HG03280 (cell line): Measurements from ENCODE around the gene TRMT2B.
"Not testable (repeated sequence)": the region's sequence is repeated elsewhere in the genome, so short reads cannot be mapped to it uniquely, and the experiment has no call there.

ENCODE experiments used
- ATAC-seq: cut with Tn5 transposase; IDR thresholded peaks from one replicate; pipeline ENCODE4 v1.9.1; 2021; ENCODE audit warnings: mild to moderate bottlenecking, moderate library complexity; ENCODE audit not compliant: unreplicated experiment

TRMT2B gene, protein sequence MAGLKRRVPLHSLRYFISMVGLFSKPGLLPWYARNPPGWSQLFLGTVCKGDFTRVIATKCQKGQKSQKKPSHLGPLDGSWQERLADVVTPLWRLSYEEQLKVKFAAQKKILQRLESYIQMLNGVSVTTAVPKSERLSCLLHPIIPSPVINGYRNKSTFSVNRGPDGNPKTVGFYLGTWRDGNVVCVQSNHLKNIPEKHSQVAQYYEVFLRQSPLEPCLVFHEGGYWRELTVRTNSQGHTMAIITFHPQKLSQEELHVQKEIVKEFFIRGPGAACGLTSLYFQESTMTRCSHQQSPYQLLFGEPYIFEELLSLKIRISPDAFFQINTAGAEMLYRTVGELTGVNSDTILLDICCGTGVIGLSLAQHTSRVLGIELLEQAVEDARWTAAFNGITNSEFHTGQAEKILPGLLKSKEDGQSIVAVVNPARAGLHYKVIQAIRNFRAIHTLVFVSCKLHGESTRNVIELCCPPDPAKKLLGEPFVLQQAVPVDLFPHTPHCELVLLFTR

DNA sequence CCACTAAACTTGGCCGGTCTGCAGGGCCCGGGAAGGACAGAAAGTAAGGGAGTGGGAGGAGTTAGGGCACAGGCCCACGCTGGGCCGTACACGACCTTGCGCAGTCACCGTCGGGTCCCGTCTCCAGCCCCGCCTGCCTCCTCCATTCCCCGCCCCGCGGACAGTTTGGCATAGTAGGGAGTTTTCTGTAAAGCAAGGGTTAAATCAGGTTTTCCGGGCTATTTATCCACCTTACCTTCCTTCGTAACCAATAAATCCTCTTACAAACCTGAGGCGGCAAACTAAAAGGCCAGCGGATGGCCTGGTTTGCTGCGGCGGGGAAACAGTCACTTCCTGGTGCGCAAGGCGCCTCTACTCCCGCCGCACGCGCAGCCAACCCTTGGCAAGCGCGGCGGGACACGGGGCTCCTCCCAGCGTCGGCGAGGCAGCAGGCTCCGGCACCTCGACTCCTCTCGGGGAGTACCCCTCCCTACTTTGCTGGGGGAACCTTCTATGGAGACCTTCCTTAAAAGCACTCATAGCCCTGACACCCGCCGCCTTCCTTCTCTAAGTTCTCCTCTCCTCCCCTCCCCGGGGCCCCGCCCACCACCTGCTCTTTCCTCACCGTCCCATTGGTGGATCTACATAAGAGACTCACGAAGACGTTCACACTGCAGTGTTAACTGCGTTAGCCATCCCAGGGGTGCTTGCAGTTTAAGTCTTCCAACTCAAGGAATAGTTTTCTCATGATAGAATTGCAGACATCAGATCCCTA, at the start of gene TRMT2B:
Gene TRMT2B, minus strand, starts transcription at position 563 of the 754 bp plus-strand sequence. CDS start 9,822 bp downstream, outside the sequence.
- ATAC-seq, result peak; percentile 93

DNA sequence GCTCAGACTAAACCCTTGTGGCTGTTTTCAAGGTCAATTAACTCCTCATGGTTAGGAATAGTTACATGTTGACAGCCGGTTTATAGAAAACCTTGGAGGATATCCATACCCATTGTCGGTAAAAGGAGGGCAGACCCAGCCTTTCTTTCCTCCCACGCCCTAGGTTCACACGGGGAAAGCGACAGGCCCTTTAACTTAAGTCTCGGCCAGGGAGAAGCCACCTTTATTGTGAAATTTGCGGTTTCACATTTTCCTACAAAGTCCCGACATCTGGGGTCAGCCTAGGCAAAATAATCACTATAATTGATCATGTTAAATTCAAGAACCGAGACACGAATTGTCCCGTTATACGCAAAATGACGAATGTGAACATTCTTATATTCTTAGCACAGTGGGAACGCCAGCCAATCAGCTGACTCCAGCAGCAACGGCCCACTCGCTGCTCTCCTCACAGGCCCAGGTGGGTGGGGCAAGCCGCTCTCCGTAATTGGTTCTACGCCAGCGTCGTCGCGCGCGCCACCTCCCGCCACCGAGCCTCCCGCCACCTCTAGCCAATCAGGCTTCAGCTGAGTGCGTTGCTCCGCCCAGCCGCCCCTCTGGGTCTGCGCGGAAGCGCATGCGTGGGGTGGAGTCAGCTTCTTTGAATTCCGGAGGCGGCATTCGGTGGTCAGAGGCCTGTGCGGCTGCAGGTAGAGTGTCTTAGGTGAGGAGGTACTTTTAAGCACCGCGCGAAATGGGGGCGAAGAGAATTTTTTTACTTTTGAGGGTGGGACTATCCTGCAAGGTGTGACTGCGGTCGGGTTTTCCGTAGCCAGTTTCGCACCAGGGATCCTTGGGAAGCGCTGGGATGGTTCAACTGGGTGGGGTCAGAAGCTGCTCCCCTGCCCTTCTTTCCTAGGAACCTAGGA, 45.9 kb upstream of the TRMT2B start, which contains the start of gene CENPI:
Gene CENPI, plus strand, starts transcription at position 659 of the 908 bp plus-strand sequence. CDS start 2,867 bp downstream, outside the sequence.
- peak; percentile 100 for ATAC-seq

DNA sequence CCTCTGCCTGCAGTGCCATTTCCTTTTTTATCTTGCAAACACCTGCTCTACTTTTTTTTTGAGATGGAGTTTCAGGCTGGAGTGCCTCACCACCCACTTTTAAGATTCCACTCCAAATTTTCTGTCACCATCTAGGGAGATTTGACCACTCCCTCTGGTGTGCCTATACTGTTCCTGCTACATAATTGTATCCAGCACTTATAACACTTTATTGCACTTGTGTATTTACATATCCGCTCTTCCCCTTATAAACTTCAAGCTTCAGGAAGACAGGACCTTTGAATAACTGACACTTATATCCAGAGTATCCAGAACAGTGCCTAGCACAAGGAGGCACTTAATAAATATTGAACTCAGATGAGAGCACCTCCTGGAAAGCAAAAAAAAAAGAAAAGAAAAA, 39.9 kb upstream of the TRMT2B start:
- ATAC-seq, result no peak

DNA sequence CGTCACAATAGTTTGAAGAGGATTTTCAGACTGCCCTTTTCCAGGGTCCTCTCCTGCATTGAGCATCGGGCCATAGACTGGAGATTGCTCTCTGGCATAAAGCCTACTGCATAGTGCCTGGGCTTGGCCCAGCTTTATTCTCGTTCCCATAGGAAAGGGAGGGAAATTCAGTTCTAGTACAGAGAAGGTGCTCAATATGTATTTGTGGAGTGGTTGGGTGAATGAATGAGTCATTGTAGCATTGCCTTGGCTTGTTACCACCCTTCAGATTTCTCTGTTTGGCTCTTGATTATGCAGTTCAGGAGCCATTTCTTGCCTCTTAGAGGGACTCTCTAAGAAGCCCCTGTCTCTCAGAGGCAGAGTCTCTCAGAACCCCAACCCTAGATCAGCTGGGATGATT, 29.3 kb upstream of the TRMT2B start:
- no peak for ATAC-seq

DNA sequence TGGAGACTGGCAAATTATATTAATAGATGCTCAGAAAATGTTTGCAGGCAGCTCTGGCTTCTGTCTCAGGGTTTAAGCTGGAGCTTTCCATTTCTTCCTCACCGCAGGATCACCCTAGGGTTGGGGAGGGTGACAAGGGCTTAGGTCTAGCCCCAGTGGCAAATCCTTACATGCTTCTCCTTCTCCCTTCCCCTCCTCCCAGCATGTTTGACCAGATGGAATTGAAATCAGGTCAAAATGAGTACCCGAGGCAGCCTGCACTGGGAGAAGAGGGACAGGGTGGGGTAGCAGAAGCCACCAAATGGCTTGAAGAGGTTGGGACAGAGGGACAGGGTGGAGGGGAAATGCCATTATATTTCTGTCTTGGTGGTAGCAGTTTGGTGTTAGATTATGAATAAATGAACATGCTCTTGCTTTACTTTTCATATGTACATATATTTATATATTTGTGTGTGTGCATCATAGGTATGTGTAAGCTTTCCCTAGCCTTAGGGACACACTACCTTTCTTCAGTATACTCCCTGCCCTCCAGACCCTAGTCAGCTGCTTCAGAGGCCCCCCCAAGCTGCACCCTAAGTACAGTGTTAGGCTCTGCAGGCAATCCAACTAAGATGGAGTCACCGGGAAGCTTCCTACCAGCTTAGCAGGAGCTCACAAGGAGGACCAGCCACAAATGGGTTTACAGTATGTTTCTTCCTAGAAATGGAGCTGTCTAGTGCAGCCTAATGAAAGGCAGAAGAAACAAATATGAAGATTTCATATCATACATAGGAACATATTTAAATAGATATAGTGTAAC, 28.6 kb upstream of the TRMT2B start:
- no peak for ATAC-seq

DNA sequence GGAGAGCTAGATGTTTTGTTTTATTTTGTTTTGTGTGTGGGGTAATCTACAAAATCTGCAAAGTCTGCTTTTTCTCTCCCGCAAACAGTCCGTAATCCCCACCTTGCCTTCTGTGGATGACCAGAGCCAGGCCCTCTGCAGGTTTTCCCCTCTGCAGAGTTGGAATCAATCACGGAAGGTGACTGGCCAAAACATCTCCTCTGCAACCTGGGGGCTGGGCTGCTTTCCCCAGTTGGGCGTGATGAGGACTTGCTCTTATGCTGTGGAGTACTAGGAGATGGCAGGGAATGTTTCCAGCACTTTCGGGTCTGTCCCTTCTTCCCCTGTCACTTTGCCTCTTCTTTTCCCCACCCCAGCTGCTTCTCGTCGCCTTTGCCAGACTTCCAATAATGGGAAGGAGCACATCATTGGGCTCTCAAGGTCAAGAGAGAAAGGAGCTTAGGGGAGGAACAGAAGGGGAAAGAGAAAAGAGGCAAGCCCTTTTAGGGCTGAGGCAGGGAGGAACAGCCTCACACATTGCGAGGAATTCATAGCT, 27.9 kb upstream of the TRMT2B start:
- ATAC-seq, result no peak

DNA sequence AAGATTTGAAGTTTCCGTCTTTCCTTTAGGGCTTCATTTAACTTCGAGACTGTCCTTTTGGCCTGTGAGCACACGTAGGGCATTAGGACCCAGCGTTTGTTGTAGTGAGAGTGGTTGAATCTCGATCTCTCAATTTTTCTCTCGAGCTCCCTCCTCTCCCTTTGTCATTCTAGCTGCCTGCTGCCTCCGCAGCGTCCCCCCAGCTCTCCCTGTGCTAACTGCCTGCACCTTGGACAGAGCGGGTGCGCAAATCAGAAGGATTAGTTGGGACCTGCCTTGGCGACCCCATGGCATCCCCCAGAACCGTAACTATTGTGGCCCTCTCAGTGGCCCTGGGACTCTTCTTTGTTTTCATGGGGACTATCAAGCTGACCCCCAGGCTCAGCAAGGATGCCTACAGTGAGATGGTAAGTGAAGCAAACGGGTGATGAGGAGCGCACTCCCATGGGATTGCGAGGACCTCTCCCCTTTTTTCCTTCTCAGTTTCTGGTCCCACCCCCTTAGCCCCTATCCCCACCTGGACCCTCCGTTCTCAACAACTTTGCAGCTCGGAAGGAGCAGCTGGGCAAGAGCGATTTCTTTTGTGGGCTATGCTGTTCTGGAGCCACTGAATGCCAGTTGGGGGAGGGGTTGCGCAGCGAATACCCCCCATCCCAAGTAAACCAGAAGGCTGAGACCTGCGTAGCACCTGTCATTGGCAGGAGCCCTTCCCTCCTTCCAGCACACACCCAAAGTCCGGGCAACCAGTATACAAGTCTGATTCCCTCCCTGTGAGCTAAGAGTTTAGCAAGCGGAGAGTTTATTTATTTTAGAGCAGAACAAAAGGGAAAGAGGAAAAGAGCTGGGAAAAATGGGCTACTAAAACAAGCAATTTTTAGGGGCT, 27.0 kb upstream of the TRMT2B start, which contains the start of gene TMEM35A:
Gene TMEM35A, plus strand, starts transcription at position 164 of the 883 bp plus-strand sequence. Its CDS starts 124 bp downstream, at position 288.
- no peak for ATAC-seq

DNA sequence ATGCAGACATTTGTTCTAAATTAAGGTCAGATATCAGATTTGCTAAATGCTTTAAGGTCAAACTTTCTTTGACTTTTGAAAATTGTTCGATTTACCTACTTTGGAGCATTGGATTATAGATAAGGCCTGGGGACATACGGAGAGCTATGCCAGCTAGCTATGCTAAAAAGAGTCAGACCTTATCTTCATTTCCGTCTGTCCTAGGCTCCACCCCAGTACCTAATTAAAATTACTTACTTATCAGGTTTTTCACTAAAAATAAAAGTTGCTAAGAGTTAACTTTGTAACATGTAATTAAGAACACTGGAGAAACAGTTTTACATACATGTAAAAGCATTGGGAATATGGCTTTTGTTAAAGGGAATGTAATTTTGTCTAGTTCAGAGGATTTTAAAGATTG, 19.7 kb upstream of the TRMT2B start:
- ATAC-seq, result no peak

DNA sequence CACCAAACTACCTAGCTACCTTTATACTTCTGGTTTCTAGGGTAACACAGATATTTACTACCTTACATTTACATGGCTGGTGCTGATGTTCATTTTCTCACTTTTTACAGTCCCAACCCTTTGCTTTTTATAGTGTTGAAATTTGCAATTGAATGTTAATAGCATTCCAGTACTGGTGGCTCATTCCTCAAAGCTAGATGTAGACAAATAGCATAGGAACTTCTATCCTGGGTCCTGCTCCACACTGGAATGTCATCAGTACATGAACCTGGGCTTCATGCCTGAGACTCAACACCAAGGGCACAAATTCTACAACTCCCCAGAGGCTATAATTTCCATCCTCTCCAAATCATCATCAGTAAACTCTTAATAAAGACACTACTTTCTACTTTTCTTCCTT, 10.3 kb upstream of the TRMT2B start:
- no peak for ATAC-seq

DNA sequence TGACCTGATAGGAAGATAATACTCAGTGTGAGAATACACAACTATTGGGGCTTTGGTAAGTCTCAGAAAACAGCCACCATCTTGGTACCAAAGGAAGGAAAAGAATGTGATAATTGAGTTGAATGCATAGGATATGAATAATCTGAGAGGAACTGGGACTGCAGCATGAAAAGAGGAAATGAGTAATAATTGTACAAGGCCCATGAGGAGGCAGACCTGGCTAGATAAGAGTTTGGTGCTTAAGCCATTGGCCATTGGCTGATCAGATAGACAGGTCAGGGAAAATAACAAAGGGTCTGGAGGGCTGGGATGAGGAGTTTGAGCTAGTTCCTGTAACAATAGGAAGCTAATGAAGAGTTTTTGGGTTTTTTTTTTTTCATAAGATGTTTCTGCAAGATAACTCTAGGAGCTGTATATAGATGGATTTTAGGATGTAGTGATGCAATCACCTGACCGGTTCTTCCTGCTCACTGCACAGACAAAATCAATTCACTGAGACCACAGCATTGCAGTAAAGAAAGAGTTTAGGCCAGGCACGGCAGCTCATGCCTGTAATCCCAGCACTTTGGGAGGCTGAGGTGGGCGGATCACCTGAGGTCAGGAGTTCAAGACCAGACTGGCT, 5.3 kb upstream of the TRMT2B start:
- peak; percentile 62 for ATAC-seq

DNA sequence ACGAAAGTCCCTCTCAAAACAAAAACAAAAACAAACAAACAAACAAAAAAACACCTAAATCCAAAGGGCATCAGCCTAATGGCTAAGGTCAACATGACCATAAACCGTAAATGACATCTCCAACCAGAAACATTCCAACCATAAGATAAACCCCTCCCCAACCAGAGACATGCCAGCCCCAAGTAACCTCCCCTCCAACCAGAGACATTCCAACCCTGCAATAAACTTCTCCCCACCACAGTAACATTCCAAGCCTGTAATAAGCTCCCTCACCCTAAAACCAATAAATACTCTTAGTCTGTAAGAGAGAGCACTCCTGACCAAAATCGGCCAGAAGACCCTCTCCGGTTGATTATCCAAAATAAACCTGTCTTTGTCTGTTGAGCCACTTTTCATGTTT, 4.6 kb upstream of the TRMT2B start:
- not testable (repeated sequence) for ATAC-seq

DNA sequence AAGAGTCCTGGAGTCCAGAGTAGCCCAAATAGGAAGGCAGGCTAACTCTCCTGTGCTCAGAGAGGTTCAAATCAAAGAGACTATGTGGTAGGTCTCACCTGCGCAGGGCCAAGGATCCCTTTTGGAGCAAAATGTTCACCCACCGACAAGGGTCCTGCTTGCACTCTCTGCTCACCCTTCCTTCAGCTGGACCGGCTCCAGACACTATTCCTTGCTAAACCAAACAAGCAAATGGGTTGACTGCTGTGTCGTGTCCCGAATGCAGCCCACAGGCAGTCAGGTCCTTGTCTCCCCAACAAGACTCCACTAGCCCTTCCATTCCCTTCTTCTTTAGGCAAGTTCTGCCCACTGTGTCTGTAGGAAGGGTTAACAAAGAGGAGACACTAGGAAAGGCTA, 760 bp downstream of the TRMT2B start:
- ATAC-seq, result peak; percentile 6

DNA sequence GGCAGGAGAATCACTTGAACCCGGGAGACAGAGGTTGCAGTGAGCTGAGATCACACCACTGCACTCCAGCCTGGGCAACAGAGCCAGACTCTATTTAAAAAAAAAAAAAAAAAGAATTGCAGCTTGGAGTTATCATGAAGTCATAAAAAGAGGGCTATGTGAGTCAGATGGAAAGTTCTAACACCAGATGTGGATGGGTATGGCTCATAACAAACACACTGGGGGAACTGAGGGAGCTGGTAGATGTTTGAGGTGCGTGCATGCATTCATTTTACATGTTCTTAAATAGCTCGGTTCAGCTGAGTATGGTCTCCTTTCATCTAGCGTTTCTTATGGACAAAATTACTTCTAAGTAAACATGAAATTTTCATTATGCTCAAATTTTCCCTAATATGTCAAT, 11.7 kb downstream of the TRMT2B start:
- no peak for ATAC-seq

DNA sequence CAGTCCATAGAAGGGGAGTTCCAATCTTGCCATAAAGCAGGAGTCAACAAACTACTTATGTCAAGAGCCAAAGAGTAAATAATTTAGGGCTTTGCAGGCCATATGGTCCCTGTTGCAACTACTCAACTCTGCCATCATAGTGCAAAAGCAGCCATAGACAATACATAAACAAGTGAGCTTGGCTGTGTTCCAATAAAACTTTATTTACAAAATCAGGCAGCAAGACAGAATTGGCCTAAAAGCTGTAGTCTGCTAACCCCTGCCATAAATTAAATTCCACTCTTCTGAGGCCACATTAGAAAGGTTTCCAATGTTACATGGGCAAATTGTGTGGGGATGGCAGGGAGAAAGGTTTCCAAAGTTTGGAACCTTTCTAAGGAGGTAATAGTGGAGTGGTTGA, 14.7 kb downstream of the TRMT2B start:
- no peak for ATAC-seq

DNA sequence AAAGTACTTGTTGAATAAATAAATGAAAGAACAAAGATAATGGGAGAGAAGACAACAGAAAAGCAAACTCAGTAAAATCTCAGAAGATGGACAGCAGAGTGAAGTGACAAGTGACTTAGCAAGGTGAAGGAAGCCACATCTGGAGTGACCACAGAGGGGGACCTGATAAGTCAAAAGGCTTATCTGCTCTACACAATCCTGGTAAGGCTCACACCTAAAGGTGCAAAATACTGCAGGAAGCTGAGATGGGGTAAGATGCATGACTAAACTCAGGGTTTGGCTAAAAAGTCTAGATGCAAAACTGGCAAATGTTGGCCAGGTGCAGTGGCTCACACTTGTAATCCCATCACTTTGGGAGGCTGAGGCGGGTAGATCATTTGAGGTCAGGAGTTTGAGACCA, 22.2 kb downstream of the TRMT2B start:
- ATAC-seq, result no peak

DNA sequence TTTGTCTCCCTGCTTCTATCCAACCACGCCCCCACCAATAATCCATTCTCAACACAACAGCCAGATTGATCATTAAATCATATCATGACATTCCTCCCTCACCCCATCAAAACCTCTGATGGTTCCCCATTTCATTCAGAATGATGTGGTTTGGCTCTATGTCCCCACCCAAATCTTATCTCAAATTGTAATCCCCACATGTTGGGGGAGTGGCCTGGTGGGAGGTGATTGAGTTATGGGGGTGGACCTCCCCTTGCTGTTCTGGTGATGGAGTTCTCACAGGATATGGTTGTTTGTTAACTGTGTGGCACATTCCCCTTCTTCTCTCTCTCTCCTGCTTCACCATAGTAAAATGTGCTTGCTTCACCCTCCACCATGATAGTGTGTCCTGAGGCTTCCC, 23.3 kb downstream of the TRMT2B start:
- no peak for ATAC-seq

DNA sequence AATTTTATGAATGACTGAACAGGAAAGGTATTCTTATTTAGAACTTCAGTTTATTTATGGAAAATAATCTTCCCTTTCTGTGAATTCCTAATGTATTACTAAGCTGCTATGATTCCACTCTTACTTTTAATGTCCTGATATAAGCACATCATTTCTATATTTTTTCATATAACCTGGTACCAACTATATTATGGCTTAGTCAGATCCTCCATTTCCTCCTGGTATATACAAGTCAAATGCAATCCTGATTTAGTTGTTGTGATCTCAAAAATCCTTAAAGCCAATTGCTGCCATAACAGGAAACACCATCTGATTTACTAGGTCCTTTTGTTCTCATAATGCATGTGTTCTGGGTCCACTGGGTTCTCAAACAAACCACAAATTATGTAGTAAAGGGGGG, 26.8 kb downstream of the TRMT2B start:
- ATAC-seq, result no peak

DNA sequence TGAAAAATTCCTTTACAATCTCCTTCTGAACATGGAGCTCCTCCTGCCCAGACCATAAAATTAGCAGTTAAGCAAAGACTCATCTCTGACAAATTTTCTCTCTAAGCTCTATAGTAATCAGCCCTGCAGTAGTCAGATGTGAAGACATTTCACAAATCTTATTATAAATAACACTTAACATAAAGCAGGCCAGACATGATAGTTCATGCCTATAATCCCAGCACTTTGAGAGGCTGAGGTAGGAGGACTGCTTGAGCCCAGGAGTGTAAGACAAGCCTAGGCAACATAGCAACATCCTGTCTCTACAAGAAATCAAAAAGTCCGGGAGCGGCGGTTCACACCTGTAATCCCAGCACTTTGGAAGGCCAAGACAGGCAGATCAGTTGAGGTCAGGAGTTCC, 29.9 kb downstream of the TRMT2B start:
- no peak for ATAC-seq
